CD4-positive, alpha-beta T cell (primary cell): ENCODE measurements around the gene GORASP1. TPM values are rescaled to one million over a fixed set of nuclear protein-coding genes. Genes with fewer than 3 reads are reported as not detected.

ENCODE experiments used
- ATAC-seq: fragments of 200-7000 bp; cut with Tn5 transposase; one replicate; pipeline ENCODE4 v1.10.0; 2022; ENCODE audit warnings: mild to moderate bottlenecking; ENCODE audit not compliant: poor library complexity
- CTCF ChIA-PET: fragments of 350-600 bp; sonication (Branson Sonifier 250); formaldehyde crosslinking; loops from one replicate; lab custom pipeline; 2021; ENCODE audit warnings: antibody characterized with exemption, inconsistent platforms; lab: Charles Lee
- POLR2A ChIA-PET: fragments of 350-600 bp; sonication (Branson Sonifier 250); formaldehyde crosslinking; loops from one replicate; lab custom pipeline; 2021; ENCODE audit warnings: antibody characterized with exemption, inconsistent platforms; lab: Charles Lee
- DNase-seq, 14 experiments: peaks; one replicate each; pipeline ENCODE4 v3.0.0-alpha.2; 2013 to 2020; ENCODE audit warnings: mixed read lengths in 2 of 14
- H3K27ac ChIP-seq, 2 donors: one replicate each; pipeline versions ENCODE4 v1.5.1 to v1.7.0; 2013; ENCODE audit warnings: low read length in 2 of 2, low read depth in 1 of 2, mild to moderate bottlenecking in 1 of 2
- H3K27me3 ChIP-seq, 2 experiments: 1 replicate in 1 of 2; 2 replicates in 1 of 2; pipeline versions ENCODE4 v1.6.1 to v1.7.0; 2013; ENCODE audit warnings: low read length in 2 of 2, control low read depth in 1 of 2, mild to moderate bottlenecking in 1 of 2, moderate library complexity in 1 of 2; ENCODE audit not compliant: insufficient read depth in 2 of 2, control insufficient read depth in 1 of 2
- H3K36me3 ChIP-seq: one replicate; pipeline ENCODE4 v1.6.1; 2013; ENCODE audit warnings: low read length, control low read depth; ENCODE audit not compliant: insufficient read depth
- H3K4me1 ChIP-seq: one replicate; pipeline ENCODE4 v1.6.1; 2013; ENCODE audit warnings: low read length, control low read depth; ENCODE audit not compliant: insufficient read depth
- H3K4me3 ChIP-seq: one replicate; pipeline ENCODE4 v1.5.1; 2013; ENCODE audit warnings: mild to moderate bottlenecking, low read length, moderate library complexity
- H3K9me3 ChIP-seq, 2 experiments: 1 replicate in 1 of 2; 2 replicates in 1 of 2; pipeline versions ENCODE4 v1.6.1 to v1.7.0; 2013; ENCODE audit warnings: low read length in 2 of 2, mild to moderate bottlenecking in 2 of 2, control low read depth in 1 of 2, moderate library complexity in 1 of 2; ENCODE audit not compliant: control insufficient read depth in 1 of 2, insufficient read depth in 1 of 2
- H3K27ac Mint-ChIP-seq: one replicate; pipeline ENCODE4 v1.8.0; 2020; ENCODE audit warnings: mixed read lengths
- H3K27me3 Mint-ChIP-seq: one replicate; pipeline ENCODE4 v1.8.0; 2021; ENCODE audit warnings: mixed read lengths
- H3K36me3 Mint-ChIP-seq: one replicate; pipeline ENCODE4 v1.8.0; 2021; ENCODE audit warnings: low read depth, mixed read lengths
- H3K4me1 Mint-ChIP-seq: one replicate; pipeline ENCODE4 v1.8.0; 2021; ENCODE audit warnings: low read depth, mixed read lengths
- H3K4me3 Mint-ChIP-seq: one replicate; pipeline ENCODE4 v1.8.0; 2020; ENCODE audit warnings: mild to moderate bottlenecking, mixed read lengths
- H3K9me3 Mint-ChIP-seq: one replicate; pipeline ENCODE4 v1.8.0; 2020; ENCODE audit warnings: mixed read lengths
- CTCF ChIP-seq: fragments of 200-600 bp; IDR thresholded peaks from one replicate; pipeline ENCODE4 v1.8.0; 2022; ENCODE audit warnings: antibody characterized with exemption, mild to moderate bottlenecking
- intact Hi-C, 2 experiments: fragments of 100-400 bp; cut with DNase I in 1 of 2; cut with micrococcal nuclease in 1 of 2; formaldehyde crosslinking; loops; one replicate each; pipeline versions ENCODE4 v1.15.1 to v1.9.0; 2023 to 2025; cut with DNase I, micrococcal nuclease
- total RNA-seq, 174 experiments: library from RNA in 2 of 174; stranded (reverse) in 2 of 174; gene quantifications; one replicate each; pipeline ENCODE4 v1.2.3 and lab custom pipeline; 2021 to 2026

Gene GORASP1
- total RNA-seq, 2 experiments from 2014 or later = 29.1 to 31.5 TPM

- ATAC-seq (no peak), DNase-seq (no peak)
- intact Hi-C loops = no loop called here
- TF ChIP-seq CTCF = no peak
- POLR2A ChIA-PET = no interaction called here
- Mint-ChIP-seq H3K9me3 (no peaks in the 10 kb centered on the region), H3K4me3 (no peak overlapping the region), H3K36me3 (peaks cover 1% of the 10 kb centered on the region), H3K27me3 (no peaks in the 10 kb centered on the region), H3K27ac (no peak overlapping the region), H3K4me1 (peaks cover 8% of the 10 kb centered on the region)
- Histone ChIP-seq H3K9me3 (no peaks in the 10 kb centered on the region), H3K27me3 (no peaks in the 10 kb centered on the region), H3K36me3 (no peaks in the 10 kb centered on the region), H3K27ac (no peak overlapping the region), H3K4me1 (peaks cover 9% of the 10 kb centered on the region), H3K4me3 (no peak overlapping the region)
- CTCF ChIA-PET = no interaction called here
These were observed 5.9 kb upstream of the GORASP1 start for GRCh38 chr3:39113291-39113690.

GRCh38 chr3:39112535-39112934, 5.1 kb upstream of the GORASP1 start:
- no peak overlapping the region for H3K27ac ChIP-seq
- TF ChIP-seq CTCF = no peak
- H3K27ac Mint-ChIP-seq = no peak overlapping the region
- ATAC-seq = no peak
- no peaks in the 10 kb centered on the region for H3K9me3 ChIP-seq
- H3K36me3 Mint-ChIP-seq = peaks cover 9% of the 10 kb centered on the region
- ChIA-PET CTCF (no interaction called here), POLR2A (no interaction called here)
- no peak for DNase-seq
- H3K4me1 Mint-ChIP-seq = peaks cover 16% of the 10 kb centered on the region
- no peaks in the 10 kb centered on the region for H3K27me3 ChIP-seq
- H3K4me3 ChIP-seq = no peak overlapping the region
- no peaks in the 10 kb centered on the region for H3K9me3 Mint-ChIP-seq
- H3K36me3 ChIP-seq = no peaks in the 10 kb centered on the region
- H3K4me3 Mint-ChIP-seq = no peak overlapping the region
- peaks cover 16% of the 10 kb centered on the region for H3K4me1 ChIP-seq
- intact Hi-C loops = no loop called here
- no peaks in the 10 kb centered on the region for H3K27me3 Mint-ChIP-seq

GRCh38 chr3:39112113-39112512, 4.7 kb upstream of the GORASP1 start:
- ChIA-PET CTCF (no interaction called here), POLR2A (no interaction called here)
- no peaks in the 10 kb centered on the region for H3K27me3 Mint-ChIP-seq
- DNase-seq (no peak), ATAC-seq (no peak)
- intact Hi-C loops = no loop called here
- no peaks in the 10 kb centered on the region for H3K9me3 ChIP-seq
- H3K36me3 ChIP-seq = no peaks in the 10 kb centered on the region
- peaks cover 10% of the 10 kb centered on the region for H3K36me3 Mint-ChIP-seq
- H3K27ac ChIP-seq = no peak overlapping the region
- H3K27me3 ChIP-seq = no peaks in the 10 kb centered on the region
- H3K4me1 ChIP-seq = peaks cover 16% of the 10 kb centered on the region
- no peak overlapping the region for H3K27ac Mint-ChIP-seq
- H3K4me3 Mint-ChIP-seq = no peak overlapping the region
- no peak overlapping the region for H3K4me3 ChIP-seq
- no peak for TF ChIP-seq CTCF
- peaks cover 16% of the 10 kb centered on the region for H3K4me1 Mint-ChIP-seq
- H3K9me3 Mint-ChIP-seq = no peaks in the 10 kb centered on the region
